ENCODE results near the gene DOK7.

DOK7 gene

DNA sequence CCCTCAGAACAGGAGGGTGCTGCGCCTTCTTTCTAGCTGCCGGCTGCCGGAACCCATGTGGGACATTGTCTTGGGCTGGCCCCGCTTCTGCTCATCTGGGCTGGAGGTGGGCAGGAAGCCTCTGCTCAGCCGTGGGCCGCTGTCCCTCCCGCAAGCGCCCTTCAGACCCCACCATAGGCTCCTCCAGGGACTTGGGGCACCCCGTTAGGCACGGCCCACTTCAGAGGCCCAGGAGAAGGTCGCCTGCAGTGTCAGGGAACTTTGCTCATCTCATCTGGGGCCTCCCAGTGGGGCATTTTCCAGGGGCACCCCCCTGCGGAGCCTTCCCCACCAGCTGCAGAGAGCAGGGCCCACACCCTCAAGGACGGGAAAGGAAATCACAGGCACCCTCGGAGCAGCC lies 32.9 kb downstream of the DOK7 start:
- Histone ChIP-seq H3K27ac (ENCODE audit: low read length) (no peak overlapping the region), H3K4me2 (ENCODE audit: insufficient read depth, low read length) (no peak overlapping the region), H3K79me2 (ENCODE audit: insufficient read depth, low read length) (no peaks in the 10 kb centered on the region), H4K20me1 (ENCODE audit: insufficient read depth, low read length) (peaks cover 56% of the 10 kb centered on the region), H2AFZ (ENCODE audit: low read depth, low read length) (no peak overlapping the region), H3K4me1 (ENCODE audit: insufficient read depth, low read length) (no peaks in the 10 kb centered on the region), H3K9me3 (ENCODE audit: insufficient read depth, low read length, severe bottlenecking) (no peaks in the 10 kb centered on the region), H3K9ac (ENCODE audit: low read depth, low read length) (no peak overlapping the region), H3K36me3 (ENCODE audit: insufficient read depth, low read length) (peaks cover 5% of the 10 kb centered on the region), H3K4me3 (ENCODE audit: low read depth in 1 of 2, low read length in 2 of 2) (no peak overlapping the region), H3K27me3 (ENCODE audit: insufficient read depth, low read length, poor library complexity) (no peaks in the 10 kb centered on the region)
- ATAC-seq (ENCODE audit: insufficient read depth, low read depth): no peak
- TF ChIP-seq CTCF (IDR thresholded peaks at IDR 0.05; ENCODE audit: borderline replicate concordance, extremely low read depth, low read length, poor library complexity, severe bottlenecking) (no peak), EZH2 (IDR thresholded peaks at IDR 0.05; ENCODE audit: borderline replicate concordance, low read depth, low read length, severe bottlenecking) (no peak)
- no peak for DNase-seq

DNA sequence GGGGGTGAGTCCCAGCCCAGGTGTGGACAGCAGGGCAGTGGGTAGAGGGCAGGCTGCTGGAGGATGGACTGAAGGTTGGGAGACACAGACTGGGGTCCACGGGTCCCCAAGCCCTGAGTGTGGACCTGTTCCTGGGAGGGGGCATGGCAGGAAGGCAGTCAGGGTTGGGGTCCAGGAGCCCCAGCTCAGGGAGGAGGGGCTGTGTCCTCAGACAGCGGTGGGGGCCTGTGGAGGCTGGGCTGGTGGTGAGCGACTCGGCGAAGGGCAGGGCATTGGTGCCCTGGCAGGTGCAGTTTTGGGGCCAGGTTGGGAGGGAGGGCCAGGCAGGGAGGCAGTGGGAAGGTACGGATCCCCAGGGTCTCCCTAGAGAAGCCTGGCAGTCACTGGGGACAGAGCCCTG lies 34.0 kb downstream of the DOK7 start:
- Histone ChIP-seq H3K79me2 (ENCODE audit: insufficient read depth, low read length) (no peaks in the 10 kb centered on the region), H3K36me3 (ENCODE audit: insufficient read depth, low read length) (peaks cover 12% of the 10 kb centered on the region), H3K27me3 (ENCODE audit: insufficient read depth, low read length, poor library complexity) (no peaks in the 10 kb centered on the region), H2AFZ (ENCODE audit: low read depth, low read length) (no peak overlapping the region), H3K4me3 (ENCODE audit: low read depth in 1 of 2, low read length in 2 of 2) (no peak overlapping the region), H3K4me2 (ENCODE audit: insufficient read depth, low read length) (no peak overlapping the region), H4K20me1 (ENCODE audit: insufficient read depth, low read length) (peaks cover 66% of the 10 kb centered on the region), H3K9me3 (ENCODE audit: insufficient read depth, low read length, severe bottlenecking) (no peaks in the 10 kb centered on the region), H3K4me1 (ENCODE audit: insufficient read depth, low read length) (no peaks in the 10 kb centered on the region), H3K9ac (ENCODE audit: low read depth, low read length) (no peak overlapping the region), H3K27ac (ENCODE audit: low read length) (no peak overlapping the region)
- DNase-seq (no peak), ATAC-seq (ENCODE audit: insufficient read depth, low read depth) (no peak)
- TF ChIP-seq EZH2 (IDR thresholded peaks at IDR 0.05; ENCODE audit: borderline replicate concordance, low read depth, low read length, severe bottlenecking): no peak
- TF ChIP-seq CTCF (IDR thresholded peaks at IDR 0.05; ENCODE audit: borderline replicate concordance, extremely low read depth, low read length, poor library complexity, severe bottlenecking): no peak

DNA sequence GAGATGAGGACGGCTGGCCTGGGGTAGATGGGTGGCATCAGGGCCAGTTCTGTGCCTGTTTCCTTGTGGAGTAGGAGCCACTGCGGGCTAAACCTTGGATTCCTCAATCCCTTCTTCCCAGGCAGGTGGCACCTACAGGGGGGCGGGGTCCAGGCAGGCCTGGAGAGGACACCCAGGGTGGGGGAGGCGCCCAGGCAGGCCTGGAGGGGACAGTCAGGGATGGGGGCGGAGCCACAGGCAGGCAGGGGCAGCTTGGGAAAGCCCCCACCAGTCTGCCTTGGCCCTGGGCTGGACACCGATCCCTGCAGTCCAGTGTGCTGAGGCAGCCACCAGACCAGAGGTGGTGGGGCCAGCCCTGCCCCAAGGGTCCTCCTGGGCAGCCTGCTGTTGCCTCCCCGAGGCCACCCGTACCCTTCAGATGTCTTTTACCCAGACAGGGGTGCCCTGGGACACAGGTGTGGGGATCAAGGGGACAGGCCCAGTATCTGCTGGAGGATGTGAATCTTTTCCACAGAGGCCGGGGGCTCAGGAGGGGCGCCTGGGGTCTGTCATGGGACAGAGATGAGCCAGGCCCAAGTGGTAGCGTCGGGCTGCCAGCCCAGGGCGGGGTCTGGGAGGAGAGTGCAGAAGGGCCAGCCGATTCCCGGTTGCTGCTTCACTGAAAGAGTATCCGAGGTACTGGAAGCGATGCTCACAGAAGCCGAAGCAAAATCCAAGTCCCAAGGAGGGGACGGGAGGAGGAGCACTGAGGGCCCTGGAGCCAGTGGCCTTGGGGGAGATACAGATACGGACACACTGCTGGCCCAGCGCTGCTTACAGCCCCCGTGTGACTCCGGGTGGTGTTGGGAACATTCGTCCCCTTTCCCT lies 34.6 kb downstream of the DOK7 start:
- Histone ChIP-seq H3K4me3 (ENCODE audit: low read depth in 1 of 2, low read length in 2 of 2) (no peak overlapping the region), H3K27ac (ENCODE audit: low read length) (no peak overlapping the region), H2AFZ (ENCODE audit: low read depth, low read length) (no peak overlapping the region), H3K36me3 (ENCODE audit: insufficient read depth, low read length) (peaks cover 19% of the 10 kb centered on the region), H3K4me1 (ENCODE audit: insufficient read depth, low read length) (no peaks in the 10 kb centered on the region), H3K79me2 (ENCODE audit: insufficient read depth, low read length) (no peaks in the 10 kb centered on the region), H3K4me2 (ENCODE audit: insufficient read depth, low read length) (no peak overlapping the region), H3K9me3 (ENCODE audit: insufficient read depth, low read length, severe bottlenecking) (no peaks in the 10 kb centered on the region), H3K9ac (ENCODE audit: low read depth, low read length) (no peak overlapping the region), H4K20me1 (ENCODE audit: insufficient read depth, low read length) (peaks cover 72% of the 10 kb centered on the region), H3K27me3 (ENCODE audit: insufficient read depth, low read length, poor library complexity) (no peaks in the 10 kb centered on the region)
- ATAC-seq (ENCODE audit: insufficient read depth, low read depth) (no peak), DNase-seq (no peak)
- TF ChIP-seq CTCF (IDR thresholded peaks at IDR 0.05; ENCODE audit: borderline replicate concordance, extremely low read depth, low read length, poor library complexity, severe bottlenecking) (no peak), EZH2 (IDR thresholded peaks at IDR 0.05; ENCODE audit: borderline replicate concordance, low read depth, low read length, severe bottlenecking) (no peak)
